Upper lobe of left lung (tissue), 4 donors: ENCODE measurements around the gene PGD.

Experiments
- POLR2A ChIP-seq, 4 donors: fragments of 450-650 bp; IDR thresholded peaks; one replicate each; pipeline ENCODE4 v1.5.1; 2016 to 2017; ENCODE audit warnings: antibody characterized with exemption in 4 of 4, mild to moderate bottlenecking in 2 of 4
- TF ChIP-seq, protein P1 (sequence below), 6 experiments: fragments of 450-650 bp in 4 of 6; fragments of 200-600 bp in 2 of 6; sonication (generic) in 2 of 6; IDR thresholded peaks; one replicate each; pipeline ENCODE4 v1.5.1; 2016 to 2019; ENCODE audit warnings: antibody characterized with exemption in 6 of 6

DNA sequence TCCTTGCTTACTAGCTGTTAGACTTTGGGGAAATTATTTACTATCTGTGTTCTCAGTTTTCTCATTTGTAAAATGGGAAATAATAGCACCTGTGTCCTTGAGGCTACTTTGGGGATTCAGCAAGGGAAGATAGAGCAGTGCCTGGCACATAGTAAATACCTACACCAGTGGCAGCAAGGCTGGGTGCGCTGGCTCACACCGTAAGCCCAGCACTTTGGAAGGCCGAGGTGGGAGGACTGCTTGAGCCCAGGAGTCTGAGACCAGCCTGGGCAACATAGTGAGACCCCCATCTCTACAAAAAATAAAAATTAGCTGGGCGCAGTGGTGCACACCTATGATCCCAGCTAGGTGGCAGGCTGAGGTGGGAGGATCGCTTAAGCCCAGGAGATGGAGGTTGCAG, 22.8 kb downstream of the PGD start:
- TF ChIP-seq, protein P1, sequence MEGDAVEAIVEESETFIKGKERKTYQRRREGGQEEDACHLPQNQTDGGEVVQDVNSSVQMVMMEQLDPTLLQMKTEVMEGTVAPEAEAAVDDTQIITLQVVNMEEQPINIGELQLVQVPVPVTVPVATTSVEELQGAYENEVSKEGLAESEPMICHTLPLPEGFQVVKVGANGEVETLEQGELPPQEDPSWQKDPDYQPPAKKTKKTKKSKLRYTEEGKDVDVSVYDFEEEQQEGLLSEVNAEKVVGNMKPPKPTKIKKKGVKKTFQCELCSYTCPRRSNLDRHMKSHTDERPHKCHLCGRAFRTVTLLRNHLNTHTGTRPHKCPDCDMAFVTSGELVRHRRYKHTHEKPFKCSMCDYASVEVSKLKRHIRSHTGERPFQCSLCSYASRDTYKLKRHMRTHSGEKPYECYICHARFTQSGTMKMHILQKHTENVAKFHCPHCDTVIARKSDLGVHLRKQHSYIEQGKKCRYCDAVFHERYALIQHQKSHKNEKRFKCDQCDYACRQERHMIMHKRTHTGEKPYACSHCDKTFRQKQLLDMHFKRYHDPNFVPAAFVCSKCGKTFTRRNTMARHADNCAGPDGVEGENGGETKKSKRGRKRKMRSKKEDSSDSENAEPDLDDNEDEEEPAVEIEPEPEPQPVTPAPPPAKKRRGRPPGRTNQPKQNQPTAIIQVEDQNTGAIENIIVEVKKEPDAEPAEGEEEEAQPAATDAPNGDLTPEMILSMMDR (IDR thresholded peaks at IDR 0.05): no peak
- TF ChIP-seq POLR2A (IDR thresholded peaks at IDR 0.05): no peak
